Colonic mucosa (tissue), 4 donors: ENCODE results near the gene PLCD1. TPM values are rescaled to one million over a fixed set of nuclear protein-coding genes. Genes with fewer than 3 reads are reported as not detected.

Source experiments
- DNase-seq: peaks from one replicate; pipeline ENCODE4 v3.0.0-alpha.2; 2020
- H3K27ac ChIP-seq: fragments of 200-600 bp; one replicate; pipeline ENCODE4 v1.8.0; 2021
- H3K27me3 ChIP-seq: fragments of 200-600 bp; one replicate; pipeline ENCODE4 v1.8.0; 2021
- H3K36me3 ChIP-seq: fragments of 200-600 bp; one replicate; pipeline ENCODE4 v1.8.0; 2021
- H3K4me1 ChIP-seq: fragments of 200-600 bp; one replicate; pipeline ENCODE4 v1.8.0; 2021; ENCODE audit warnings: mild to moderate bottlenecking
- H3K4me3 ChIP-seq: fragments of 200-600 bp; one replicate; pipeline ENCODE4 v1.8.0; 2021
- H3K9ac ChIP-seq, 2 donors: one replicate each; pipeline ENCODE4 v1.7.0; 2013; ENCODE audit warnings: control low read depth in 2 of 2, low read depth in 2 of 2, low read length in 2 of 2
- H3K9me3 ChIP-seq: fragments of 200-600 bp; one replicate; pipeline ENCODE4 v1.8.0; 2021
- CTCF ChIP-seq: fragments of 200-600 bp; IDR thresholded peaks from one replicate; pipeline ENCODE4 v1.8.0; 2022; ENCODE audit warnings: antibody characterized with exemption, mild to moderate bottlenecking
- intact Hi-C: fragments of 100-400 bp; cut with DNase I; formaldehyde crosslinking; loops from one replicate; pipeline ENCODE4 v1.14.1; 2022
- total RNA-seq, 2 donors: library from RNA; stranded (reverse); fragmentation: NEBNext Ultra II Directional in 1 of 2; extraction: Animal tissue kit (Norgen Biotek cat#: 25700) in 1 of 2; gene quantifications; one replicate each; pipeline ENCODE4 v1.2.1, GENCODE V29; 2021
- donor health status: healthy.
- donor health status: DM: no; HTN: no; CAD: no.
- donor health status: DM: no; HTN: no; CAD: no.

The PLCD1 gene
- total RNA-seq, 2 donors from 2014 or later: 46.8 to 70.0 TPM

GRCh38 chr3:38006031-38006430 lies 23.4 kb downstream of the PLCD1 start:
- Histone ChIP-seq H3K9me3 (no peaks in the 10 kb centered on the region), H3K27me3 (no peaks in the 10 kb centered on the region), H3K27ac (no peak overlapping the region), H3K36me3 (peaks cover 7% of the 10 kb centered on the region), H3K9ac (no peak overlapping the region), H3K4me1 (peaks cover 20% of the 10 kb centered on the region), H3K4me3 (no peak overlapping the region)
- intact Hi-C loops: no loop called here
- TF ChIP-seq CTCF: no peak
- no peak for DNase-seq

GRCh38 chr3:38005076-38006020 lies 24.1 kb downstream of the PLCD1 start:
- H3K27me3 ChIP-seq: no peaks in the 10 kb centered on the region
- intact Hi-C loops: loop anchor here (2.0 kb wide), 1 partner anchor 35 kb away; no protein-coding TSS in a partner anchor

GRCh38 chr3:38004415-38005075 lies 24.9 kb downstream of the PLCD1 start:
- peaks cover 9% of the 10 kb centered on the region for H3K36me3 ChIP-seq
- H3K4me3 ChIP-seq: no peak overlapping the region
- intact Hi-C loops: loop anchor here (2.0 kb wide), 1 partner anchor 36 kb away; no protein-coding TSS in a partner anchor
- no peaks in the 10 kb centered on the region for H3K27me3 ChIP-seq
- peak; percentile 77 for TF ChIP-seq CTCF
- no peaks in the 10 kb centered on the region for H3K9me3 ChIP-seq
- peak overlapping the region in 1 of 2 donors; percentile 85 for H3K9ac ChIP-seq
- peak; percentile 96 for DNase-seq
- peak overlapping the region; percentile 85 for H3K27ac ChIP-seq
- peaks cover 20% of the 10 kb centered on the region for H3K4me1 ChIP-seq

More at GRCh38 chr3:38005076-38006020, 24.1 kb downstream of the PLCD1 start:
- Histone ChIP-seq H3K4me1 (peaks cover 20% of the 10 kb centered on the region), H3K36me3 (peaks cover 9% of the 10 kb centered on the region), H3K27ac (peak overlapping the region; percentile 85), H3K9me3 (no peaks in the 10 kb centered on the region), H3K9ac (peak overlapping the region in 1 of 2 donors; percentile 85), H3K4me3 (no peak overlapping the region)
- no peak for TF ChIP-seq CTCF
- DNase-seq: peak; percentile 68

- Histone ChIP-seq H3K27ac (peak overlapping the region; percentile 85), H3K4me3 (no peak overlapping the region), H3K4me1 (peaks cover 20% of the 10 kb centered on the region), H3K9me3 (no peaks in the 10 kb centered on the region), H3K9ac (peak overlapping the region; percentile 51 to 85), H3K36me3 (peaks cover 9% of the 10 kb centered on the region), H3K27me3 (no peaks in the 10 kb centered on the region)
- TF ChIP-seq CTCF: no peak
- DNase-seq: peak; percentile 52
- intact Hi-C loops: loop anchor here (2.0 kb wide), 1 partner anchor 37 kb away; no protein-coding TSS in a partner anchor
Observed at GRCh38 chr3:38003817-38004414, 25.5 kb downstream of the PLCD1 start.

GRCh38 chr3:38003371-38003816 lies 26.0 kb downstream of the PLCD1 start:
- peak overlapping the region; percentile 85 for H3K27ac ChIP-seq
- peak overlapping the region in 1 of 2 donors; percentile 85 for H3K9ac ChIP-seq
- H3K9me3 ChIP-seq: no peaks in the 10 kb centered on the region
- H3K27me3 ChIP-seq: no peaks in the 10 kb centered on the region
- TF ChIP-seq CTCF: peak; percentile 92
- H3K4me3 ChIP-seq: no peak overlapping the region
- intact Hi-C loops: no loop called here
- peak; percentile 78 for DNase-seq
- H3K4me1 ChIP-seq: peaks cover 22% of the 10 kb centered on the region
- peaks cover 9% of the 10 kb centered on the region for H3K36me3 ChIP-seq
